GM12801 (cell line): ENCODE results near the gene PMM2.

ENCODE experiments used
- TF ChIP-seq, protein P1 (sequence below): IDR thresholded peaks from one replicate; pipeline ENCODE4 v1.5.1; 2011; ENCODE audit warnings: control low read depth; ENCODE audit not compliant: insufficient read length; ENCODE audit errors: extremely low read depth

The PMM2 gene

DNA sequence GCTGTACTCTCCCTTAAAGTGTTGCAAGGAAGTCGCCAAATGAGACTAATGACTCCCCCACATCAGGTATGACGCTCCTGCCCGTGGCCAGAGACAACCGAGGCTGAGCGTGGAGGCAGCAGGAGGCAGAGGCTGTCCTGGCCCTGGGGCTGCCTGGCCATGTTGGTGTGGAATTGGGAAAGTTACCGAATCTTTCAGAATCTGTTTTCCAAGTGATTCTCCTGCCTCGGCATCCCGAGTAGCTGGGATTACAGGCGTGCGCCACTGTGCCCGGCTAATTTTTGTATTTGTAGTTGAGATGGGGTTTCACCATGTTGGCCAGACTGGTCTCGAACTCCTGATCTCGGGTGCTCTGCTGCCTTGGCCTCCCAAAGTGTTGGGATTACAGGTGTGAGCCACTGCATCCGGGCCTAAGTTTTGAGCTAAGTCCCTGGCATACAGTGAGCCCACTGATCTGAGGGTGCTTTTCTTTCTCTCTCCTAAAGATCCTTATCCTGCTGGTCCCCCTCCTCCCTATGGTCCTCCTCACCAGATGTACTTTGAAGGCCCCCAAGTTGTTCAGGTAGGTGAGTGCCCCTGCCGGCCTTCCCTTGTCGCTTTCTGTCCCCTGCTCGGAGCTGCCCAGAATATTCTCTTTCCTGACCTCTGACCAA, 85.2 kb downstream of the PMM2 start:
- TF ChIP-seq, protein P1, sequence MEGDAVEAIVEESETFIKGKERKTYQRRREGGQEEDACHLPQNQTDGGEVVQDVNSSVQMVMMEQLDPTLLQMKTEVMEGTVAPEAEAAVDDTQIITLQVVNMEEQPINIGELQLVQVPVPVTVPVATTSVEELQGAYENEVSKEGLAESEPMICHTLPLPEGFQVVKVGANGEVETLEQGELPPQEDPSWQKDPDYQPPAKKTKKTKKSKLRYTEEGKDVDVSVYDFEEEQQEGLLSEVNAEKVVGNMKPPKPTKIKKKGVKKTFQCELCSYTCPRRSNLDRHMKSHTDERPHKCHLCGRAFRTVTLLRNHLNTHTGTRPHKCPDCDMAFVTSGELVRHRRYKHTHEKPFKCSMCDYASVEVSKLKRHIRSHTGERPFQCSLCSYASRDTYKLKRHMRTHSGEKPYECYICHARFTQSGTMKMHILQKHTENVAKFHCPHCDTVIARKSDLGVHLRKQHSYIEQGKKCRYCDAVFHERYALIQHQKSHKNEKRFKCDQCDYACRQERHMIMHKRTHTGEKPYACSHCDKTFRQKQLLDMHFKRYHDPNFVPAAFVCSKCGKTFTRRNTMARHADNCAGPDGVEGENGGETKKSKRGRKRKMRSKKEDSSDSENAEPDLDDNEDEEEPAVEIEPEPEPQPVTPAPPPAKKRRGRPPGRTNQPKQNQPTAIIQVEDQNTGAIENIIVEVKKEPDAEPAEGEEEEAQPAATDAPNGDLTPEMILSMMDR: no peak

DNA sequence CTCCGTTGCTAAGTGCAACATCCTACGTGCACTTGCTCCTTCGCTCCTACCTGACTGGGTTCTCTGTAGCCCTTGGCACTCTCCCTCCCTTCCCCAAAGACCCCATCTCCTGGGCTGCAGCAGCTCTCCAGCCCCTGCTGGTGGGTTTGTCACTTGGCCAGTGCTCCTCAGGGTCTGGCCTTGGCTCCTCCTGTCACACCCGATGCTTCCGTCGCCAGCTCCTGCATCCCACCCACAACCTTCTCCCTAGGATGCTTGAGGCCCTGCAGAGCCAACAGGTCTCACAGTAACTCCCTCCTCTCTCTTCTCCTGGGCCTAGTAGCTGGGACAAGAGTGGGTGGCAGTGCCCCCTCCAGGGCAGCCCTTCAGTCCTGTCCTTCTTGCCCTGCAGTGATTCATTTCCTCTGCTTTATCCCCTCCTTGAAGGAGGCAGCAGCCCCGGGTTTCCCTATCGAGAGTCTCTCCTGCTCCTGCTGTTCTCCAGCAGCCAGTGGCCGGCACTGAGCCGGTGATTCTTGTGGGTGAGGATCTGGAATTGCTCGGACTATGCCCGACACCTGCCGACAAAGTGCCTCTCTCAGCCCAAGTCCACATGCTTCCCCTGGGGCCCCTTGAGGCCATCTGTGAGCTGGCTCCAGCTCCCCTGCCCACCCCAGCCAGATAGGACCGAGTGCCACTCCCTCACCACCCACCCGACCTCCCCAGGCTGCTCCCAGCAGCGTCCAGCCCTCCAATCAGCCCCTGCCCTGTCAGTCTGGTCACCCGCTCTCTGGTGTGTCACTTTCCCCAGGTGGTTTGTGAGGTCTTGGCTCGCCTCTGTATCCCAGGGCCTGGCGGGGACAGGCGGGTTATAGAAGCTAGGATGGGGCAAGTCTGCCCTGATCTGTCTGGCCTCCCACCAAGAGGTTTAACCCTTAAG, 88.3 kb downstream of the PMM2 start:
- TF ChIP-seq, protein P1: no peak

DNA sequence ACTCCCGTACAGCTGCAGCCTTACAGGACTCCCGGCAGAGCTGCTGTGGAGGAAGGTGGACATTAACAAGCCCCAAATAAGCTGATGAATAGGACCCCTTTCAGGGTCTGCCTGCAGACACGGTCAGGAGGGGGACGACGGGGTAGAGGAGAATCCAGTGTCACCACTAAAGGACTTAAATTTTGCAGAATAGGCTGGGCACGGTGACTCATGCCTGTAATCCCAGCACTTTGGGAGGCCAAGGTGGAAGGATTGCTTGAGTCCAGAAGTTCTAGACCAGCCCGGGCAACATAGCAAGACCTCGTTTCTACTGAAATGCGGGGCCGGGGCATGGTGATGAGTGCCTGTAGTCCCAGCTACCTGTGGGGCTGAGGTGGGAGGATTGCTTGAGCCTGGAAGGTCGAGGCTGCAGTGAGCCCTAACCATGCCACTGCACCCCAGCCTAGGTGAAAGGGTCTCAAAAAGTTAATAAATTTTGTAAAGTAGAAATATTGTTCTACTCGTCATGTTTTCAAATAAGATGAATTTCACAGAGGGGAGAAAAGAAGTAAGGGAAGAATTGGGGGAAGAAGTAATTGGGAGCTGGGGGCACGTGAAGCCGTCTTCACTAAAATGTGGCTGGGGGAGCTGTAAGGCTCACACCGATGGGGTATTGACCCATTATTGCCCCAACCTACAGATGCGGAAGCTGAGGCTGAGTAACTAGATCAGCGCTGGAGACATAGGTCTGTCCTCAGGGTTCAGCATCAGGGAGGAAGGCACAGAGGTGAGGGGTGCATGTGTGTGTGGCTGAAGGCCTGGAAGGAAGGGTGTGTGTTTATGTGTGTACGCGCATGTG, 89.2 kb downstream of the PMM2 start:
- TF ChIP-seq, protein P1: no peak

DNA sequence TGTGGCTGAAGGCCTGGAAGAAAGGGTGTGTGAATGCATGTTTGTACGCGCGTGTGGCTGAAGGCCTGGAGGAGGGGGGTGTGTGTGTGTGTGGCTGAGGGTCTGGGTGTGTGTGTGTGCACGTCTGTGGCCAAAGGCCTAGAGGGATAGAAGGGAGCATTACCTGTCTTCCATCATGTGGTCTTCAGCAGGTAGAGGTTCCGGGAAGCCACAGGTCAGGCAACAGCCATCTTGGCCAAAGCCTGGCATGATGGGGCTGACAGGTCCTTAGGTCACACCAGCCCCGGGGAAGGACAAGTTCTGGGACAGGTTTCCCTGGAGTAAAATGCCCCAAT, 89.8 kb downstream of the PMM2 start:
- TF ChIP-seq, protein P1: no peak

DNA sequence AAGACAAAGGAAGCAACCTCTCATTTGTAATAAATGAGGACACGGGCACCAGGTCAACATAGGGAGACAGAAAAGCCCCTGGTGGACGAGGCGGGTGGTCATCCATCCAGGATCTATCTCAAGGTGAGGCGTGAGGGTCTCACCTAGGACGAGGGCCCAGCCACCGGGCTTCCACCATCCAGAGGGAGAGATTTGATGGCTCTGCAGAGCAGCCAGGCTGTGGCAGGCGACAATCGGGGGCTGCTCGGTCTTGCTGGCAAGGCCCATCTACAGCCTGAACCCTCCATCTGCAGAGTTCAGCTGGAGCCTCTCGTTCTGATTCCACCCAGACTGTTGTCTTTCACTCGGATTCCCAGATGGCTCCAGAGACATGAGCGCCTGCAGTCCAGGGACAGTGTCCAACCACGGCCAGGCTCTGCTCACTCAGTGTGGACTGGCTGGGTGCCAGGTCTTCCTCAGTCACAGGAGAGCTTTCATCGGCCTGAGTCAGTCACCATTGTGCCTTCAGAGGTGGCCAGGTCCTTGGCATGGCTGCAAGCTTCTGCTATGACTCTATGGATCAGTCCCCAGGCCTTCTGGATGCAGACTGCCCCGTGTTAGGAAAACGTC, 90.4 kb downstream of the PMM2 start:
- TF ChIP-seq, protein P1: no peak

DNA sequence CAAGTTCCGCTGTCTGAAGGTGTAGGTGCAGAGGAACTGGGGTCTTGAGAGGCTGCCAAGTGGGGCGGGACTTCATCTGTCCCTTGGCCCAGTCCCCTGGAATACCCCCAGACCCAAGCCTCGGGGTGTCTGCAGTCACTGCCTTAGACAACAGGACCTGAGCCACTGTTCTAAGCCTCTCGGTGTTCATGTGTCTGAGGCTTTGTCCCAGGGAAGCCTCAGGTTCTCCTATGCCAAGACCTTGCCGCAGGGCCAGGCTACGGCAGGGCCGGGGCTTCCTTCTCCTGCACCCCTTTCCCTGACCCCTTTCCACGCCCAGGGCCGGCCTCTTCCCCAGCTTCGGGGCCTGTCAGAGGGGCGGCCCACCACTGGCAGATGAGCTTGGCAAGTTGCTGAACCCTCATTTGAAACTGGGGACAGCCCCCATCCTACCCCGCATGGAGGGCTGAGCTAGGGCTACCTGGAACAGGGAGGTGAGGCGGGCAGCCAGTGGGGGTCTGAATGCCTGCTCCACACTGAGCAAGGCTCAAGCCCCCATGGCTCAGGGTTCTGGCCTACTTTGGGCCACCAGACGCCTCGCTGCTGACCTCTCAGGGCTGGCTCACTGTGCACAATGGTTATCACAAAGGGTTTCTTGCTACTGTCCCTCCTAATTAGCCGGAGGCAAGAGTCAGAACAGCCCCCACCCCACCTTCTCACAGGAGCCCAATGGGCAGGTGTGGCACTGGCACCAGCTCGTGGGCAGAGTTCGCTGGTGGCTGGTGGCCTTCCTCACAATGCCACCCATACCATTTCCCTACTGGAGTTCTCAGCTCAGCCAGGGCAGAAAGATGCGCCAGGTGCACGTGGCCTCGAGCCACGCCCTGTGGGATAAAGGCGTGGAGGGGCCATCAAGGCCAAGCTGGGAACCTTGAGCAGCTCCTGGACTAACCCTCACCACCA, 91.6 kb downstream of the PMM2 start:
- TF ChIP-seq, protein P1: no peak
